ENCODE data around the gene ALDH3A1. TPM values are rescaled to one million over a fixed set of nuclear protein-coding genes. Genes with fewer than 3 reads are reported as not detected.

ALDH3A1 gene
- total RNA-seq, 1 experiment from 2014 or later = 0.39 TPM

DNA sequence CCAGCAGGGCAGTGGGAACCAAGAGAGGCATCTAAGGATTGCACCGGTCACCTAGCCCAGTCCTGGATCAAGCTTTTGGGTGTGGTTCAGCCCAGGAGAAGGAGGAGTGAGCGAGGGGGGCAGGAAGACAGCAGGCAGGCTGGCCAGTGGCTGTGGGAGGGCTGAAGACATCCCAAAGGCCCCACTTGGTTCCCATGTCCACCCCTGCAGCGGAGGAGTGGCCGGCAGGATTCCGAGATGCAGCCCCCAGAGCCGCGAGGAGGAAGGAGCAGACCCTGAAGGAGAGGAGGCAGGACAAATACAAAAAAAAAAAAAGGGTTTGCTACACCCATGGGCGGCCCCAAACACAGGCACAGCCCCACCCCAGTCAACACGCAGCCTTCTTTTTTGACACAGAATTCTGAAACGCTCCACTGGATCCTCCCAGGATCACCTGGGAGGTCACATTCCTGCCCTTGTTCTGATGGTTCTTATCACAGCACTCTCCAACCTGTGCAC is 30.6 kb downstream of the ALDH3A1 start:
- Histone ChIP-seq H3K23ac (ENCODE audit: insufficient read length, low read depth, low read length) (no peak overlapping the region), H4K5ac (ENCODE audit: insufficient read length, low read depth, low read length) (no peak overlapping the region), H2AFZ (ENCODE audit: low read length) (no peak overlapping the region), H4K20me1 (ENCODE audit: control insufficient read depth, insufficient read depth, insufficient read length) (no peaks in the 10 kb centered on the region), H4K91ac (ENCODE audit: insufficient read length, low read depth, low read length) (no peak overlapping the region), H3K4me2 (ENCODE audit: insufficient read depth, insufficient read length, low read length) (no peak overlapping the region), H3K4ac (ENCODE audit: low read depth, low read length) (no peak overlapping the region), H2BK5ac (ENCODE audit: insufficient read length, low read length) (no peak overlapping the region), H3K4me1 (ENCODE audit: insufficient read depth, low read length) (no peaks in the 10 kb centered on the region), H3K9ac (ENCODE audit: extremely low read depth, insufficient read length, low read length) (no peak overlapping the region), H2AK5ac (ENCODE audit: insufficient read length, low read length) (no peak overlapping the region), H2BK15ac (ENCODE audit: low read depth, low read length) (no peak overlapping the region), H3K27me3 (ENCODE audit: insufficient read depth, low read length) (no peaks in the 10 kb centered on the region), H3K23me2 (ENCODE audit: insufficient read length, low read depth, low read length, poor library complexity, severe bottlenecking) (no peaks in the 10 kb centered on the region), H3K56ac (ENCODE audit: insufficient read length, low read depth, low read length) (no peak overlapping the region), H3T11ph (ENCODE audit: low read length) (no peak overlapping the region), H2BK20ac (ENCODE audit: low read depth, low read length, poor library complexity, severe bottlenecking) (no peak overlapping the region), H3K27ac (ENCODE audit: insufficient read length, low read depth, low read length) (no peak overlapping the region), H2BK12ac (ENCODE audit: insufficient read length, low read depth, low read length) (no peak overlapping the region), H3K79me1 (ENCODE audit: insufficient read depth, low read depth, low read length, poor library complexity, severe bottlenecking) (no peaks in the 10 kb centered on the region), H3K18ac (ENCODE audit: insufficient read length, low read depth, low read length) (no peak overlapping the region), H3K79me2 (ENCODE audit: insufficient read depth, low read length) (no peaks in the 10 kb centered on the region), H2BK120ac (ENCODE audit: low read depth, low read length, poor library complexity, severe bottlenecking) (no peak overlapping the region), H3K9me3 (ENCODE audit: control insufficient read depth, low read depth, low read length) (no peaks in the 10 kb centered on the region), H4K8ac (replicated peaks; ENCODE audit: insufficient read length, low read depth, low read length) (no peak overlapping the region), H3K14ac (ENCODE audit: insufficient read depth, low read length) (no peak overlapping the region; the same call in 1 of the 2 replicates)
- no peaks in the 10 kb centered on the region for H3K9me3 Mint-ChIP-seq
- no peak for DNase-seq
- no CpG with 5 or more reads among the region's 10 CpGs for WGBS (ENCODE audit: extremely low coverage, insufficient read length, low lambda C conversion rate)
- no peaks in the 10 kb centered on the region for H3K36me3 Mint-ChIP-seq (ENCODE audit: insufficient read depth in 1 of 3, low read depth in 3 of 3)
- H3K4me1 Mint-ChIP-seq = peaks cover 15 to 25% of the 10 kb centered on the region in 2 experiments
- peak overlapping the region in 2 of 3 experiments; percentile 6 to 47; a peak in 1 of 7 replicates for H3K27ac Mint-ChIP-seq
- H3K27me3 Mint-ChIP-seq (ENCODE audit: low read depth) = no peaks in the 10 kb centered on the region
- H3K4me3 Mint-ChIP-seq = no peak overlapping the region
- TF ChIP-seq, protein P1, sequence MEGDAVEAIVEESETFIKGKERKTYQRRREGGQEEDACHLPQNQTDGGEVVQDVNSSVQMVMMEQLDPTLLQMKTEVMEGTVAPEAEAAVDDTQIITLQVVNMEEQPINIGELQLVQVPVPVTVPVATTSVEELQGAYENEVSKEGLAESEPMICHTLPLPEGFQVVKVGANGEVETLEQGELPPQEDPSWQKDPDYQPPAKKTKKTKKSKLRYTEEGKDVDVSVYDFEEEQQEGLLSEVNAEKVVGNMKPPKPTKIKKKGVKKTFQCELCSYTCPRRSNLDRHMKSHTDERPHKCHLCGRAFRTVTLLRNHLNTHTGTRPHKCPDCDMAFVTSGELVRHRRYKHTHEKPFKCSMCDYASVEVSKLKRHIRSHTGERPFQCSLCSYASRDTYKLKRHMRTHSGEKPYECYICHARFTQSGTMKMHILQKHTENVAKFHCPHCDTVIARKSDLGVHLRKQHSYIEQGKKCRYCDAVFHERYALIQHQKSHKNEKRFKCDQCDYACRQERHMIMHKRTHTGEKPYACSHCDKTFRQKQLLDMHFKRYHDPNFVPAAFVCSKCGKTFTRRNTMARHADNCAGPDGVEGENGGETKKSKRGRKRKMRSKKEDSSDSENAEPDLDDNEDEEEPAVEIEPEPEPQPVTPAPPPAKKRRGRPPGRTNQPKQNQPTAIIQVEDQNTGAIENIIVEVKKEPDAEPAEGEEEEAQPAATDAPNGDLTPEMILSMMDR (conservative IDR thresholded peaks at IDR 0.05) = no peak
